22Rv1 (cell line): ENCODE data around the gene TSACC.

ENCODE experiments used
- CTCF ChIP-seq: fragments of 450-650 bp; IDR thresholded peaks from 2 replicates; pipeline ENCODE4 v1.5.1; 2017; ENCODE audit warnings: mild to moderate bottlenecking
- ZFX ChIP-seq: fragments of 450-650 bp; IDR thresholded peaks from 2 replicates; pipeline ENCODE4 v1.6.1; 2017; ENCODE audit warnings: antibody characterized with exemption, borderline replicate concordance

- TF ChIP-seq CTCF: no peak
- TF ChIP-seq ZFX: no peak
Measured at GRCh38 chr1:156366378-156367166, 28.2 kb downstream of the TSACC start.
